Measurements from ENCODE around the gene RAP1GAP2. TPM values are rescaled to one million over a fixed set of nuclear protein-coding genes. Genes with fewer than 3 reads are reported as not detected.
A peak's percentile ranks its signal among the peaks of the same experiment; 100 is the strongest.

Gene RAP1GAP2
- total RNA-seq, 1 donor from 2014 or later: 8.6 TPM

DNA sequence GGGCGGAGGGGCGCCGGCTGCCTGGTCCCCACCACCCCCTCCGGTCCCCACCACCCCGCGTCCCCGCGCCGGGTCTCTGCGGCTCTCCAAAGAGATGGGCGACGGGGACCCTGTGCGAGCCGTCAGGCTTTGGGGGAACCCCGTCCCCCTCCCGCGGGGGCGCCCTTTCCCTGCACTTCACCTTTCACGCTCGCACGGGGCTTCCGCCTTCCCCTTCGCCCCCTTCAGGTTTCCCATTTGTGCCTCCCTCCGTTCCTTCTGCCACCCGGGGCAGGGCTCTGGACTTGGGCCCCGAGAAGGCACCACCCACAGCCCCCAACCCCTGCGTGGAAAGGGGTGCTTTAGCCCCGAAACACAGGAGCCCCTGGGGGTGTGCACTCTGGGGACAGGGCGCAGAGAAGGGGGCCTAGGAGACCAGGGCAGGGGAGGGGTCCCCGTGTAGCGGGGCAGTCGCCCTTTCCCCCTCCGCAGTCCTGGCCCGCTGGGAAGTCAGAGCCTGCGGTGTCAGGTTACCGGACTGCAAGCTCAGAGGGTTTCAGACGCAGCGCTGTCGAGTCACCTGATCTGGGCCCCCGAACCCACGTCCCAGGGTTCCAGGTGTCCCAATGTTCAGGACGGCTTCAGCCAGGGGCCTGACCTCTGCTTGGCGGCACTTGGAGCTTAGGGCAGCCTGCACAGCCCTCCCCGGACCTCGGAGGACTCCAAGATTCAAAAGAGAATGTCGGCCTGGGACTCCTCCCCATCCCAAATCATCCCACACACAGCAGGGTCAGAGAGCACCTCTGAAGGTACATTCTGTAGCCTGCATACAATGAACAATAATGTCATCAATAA lies 40.1 kb upstream of the RAP1GAP2 start:
- H3K27me3 ChIP-seq (ENCODE audit: insufficient read depth, low read length): peaks cover 28% of the 10 kb centered on the region
- no peaks in the 10 kb centered on the region for H3K9me3 ChIP-seq (ENCODE audit: insufficient read depth, low read depth, low read length)
- H3K4me1 ChIP-seq (ENCODE audit: insufficient read depth, low read length): no peaks in the 10 kb centered on the region
- FAIRE-seq (no peak), DNase-seq (ENCODE audit: low read depth) (no peak)
- no peaks in the 10 kb centered on the region for H3K36me3 Mint-ChIP-seq (ENCODE audit: low read depth, unreplicated experiment)
- H3K4me3 ChIP-seq (ENCODE audit: insufficient read depth, low read depth, low read length): no peak overlapping the region
- H3K9ac ChIP-seq (ENCODE audit: low read length): no peak overlapping the region
- H3K27me3 Mint-ChIP-seq (ENCODE audit: low read depth, unreplicated experiment): peaks cover 46% of the 10 kb centered on the region
- no peak overlapping the region for H2AFZ ChIP-seq (ENCODE audit: low read depth, low read length)
- TF ChIP-seq EZH2 (IDR thresholded peaks at IDR 0.05; ENCODE audit: insufficient read depth, low read length): peak; percentile 87
- no peak for TF ChIP-seq CTCF (IDR thresholded peaks at IDR 0.05; ENCODE audit: insufficient read depth, low read depth, low read length)
- H3K4me2 ChIP-seq (ENCODE audit: low read length): peak overlapping the region; percentile 70
- no peak overlapping the region for H3K27ac ChIP-seq (ENCODE audit: low read depth, low read length)
- peak overlapping the region; percentile 20 for H3K27ac Mint-ChIP-seq (ENCODE audit: unreplicated experiment)
- H3K9me3 Mint-ChIP-seq (ENCODE audit: unreplicated experiment): peaks cover 4% of the 10 kb centered on the region
- no peaks in the 10 kb centered on the region for H3K79me2 ChIP-seq (ENCODE audit: insufficient read depth, low read length)
- no peaks in the 10 kb centered on the region for H3K4me1 Mint-ChIP-seq (ENCODE audit: low read depth, unreplicated experiment)
- no peaks in the 10 kb centered on the region for H4K20me1 ChIP-seq (ENCODE audit: insufficient read depth, low read length)
- no peaks in the 10 kb centered on the region for H3K36me3 ChIP-seq (ENCODE audit: insufficient read depth, low read length)
- H3K4me3 Mint-ChIP-seq (ENCODE audit: unreplicated experiment): peak overlapping the region; percentile 73

- no peak overlapping the region for H3K27ac ChIP-seq (ENCODE audit: low read depth, low read length)
- H3K27me3 Mint-ChIP-seq (ENCODE audit: low read depth, unreplicated experiment): peaks cover 31% of the 10 kb centered on the region
- H2AFZ ChIP-seq (ENCODE audit: low read depth, low read length): no peak overlapping the region
- H3K9me3 Mint-ChIP-seq (ENCODE audit: unreplicated experiment): peaks cover 4% of the 10 kb centered on the region
- H3K36me3 Mint-ChIP-seq (ENCODE audit: low read depth, unreplicated experiment): no peaks in the 10 kb centered on the region
- H3K4me1 Mint-ChIP-seq (ENCODE audit: low read depth, unreplicated experiment): no peaks in the 10 kb centered on the region
- no peaks in the 10 kb centered on the region for H3K36me3 ChIP-seq (ENCODE audit: insufficient read depth, low read length)
- H3K9ac ChIP-seq (ENCODE audit: low read length): no peak overlapping the region
- FAIRE-seq (no peak), DNase-seq (ENCODE audit: low read depth) (no peak)
- no peak overlapping the region for H3K4me3 Mint-ChIP-seq (ENCODE audit: unreplicated experiment)
- H3K9me3 ChIP-seq (ENCODE audit: insufficient read depth, low read depth, low read length): no peaks in the 10 kb centered on the region
- no peaks in the 10 kb centered on the region for H3K79me2 ChIP-seq (ENCODE audit: insufficient read depth, low read length)
- no peak for TF ChIP-seq EZH2 (IDR thresholded peaks at IDR 0.05; ENCODE audit: insufficient read depth, low read length)
- no peak for TF ChIP-seq CTCF (IDR thresholded peaks at IDR 0.05; ENCODE audit: insufficient read depth, low read depth, low read length)
- peaks cover 21% of the 10 kb centered on the region for H3K27me3 ChIP-seq (ENCODE audit: insufficient read depth, low read length)
- no peak overlapping the region for H3K4me2 ChIP-seq (ENCODE audit: low read length)
- no peak overlapping the region for H3K4me3 ChIP-seq (ENCODE audit: insufficient read depth, low read depth, low read length)
- no peak overlapping the region for H3K27ac Mint-ChIP-seq (ENCODE audit: unreplicated experiment)
- no peaks in the 10 kb centered on the region for H4K20me1 ChIP-seq (ENCODE audit: insufficient read depth, low read length)
- H3K4me1 ChIP-seq (ENCODE audit: insufficient read depth, low read length): no peaks in the 10 kb centered on the region
Observed at GRCh38 chr17:2758870-2759269, 37.4 kb upstream of the RAP1GAP2 start.

DNA sequence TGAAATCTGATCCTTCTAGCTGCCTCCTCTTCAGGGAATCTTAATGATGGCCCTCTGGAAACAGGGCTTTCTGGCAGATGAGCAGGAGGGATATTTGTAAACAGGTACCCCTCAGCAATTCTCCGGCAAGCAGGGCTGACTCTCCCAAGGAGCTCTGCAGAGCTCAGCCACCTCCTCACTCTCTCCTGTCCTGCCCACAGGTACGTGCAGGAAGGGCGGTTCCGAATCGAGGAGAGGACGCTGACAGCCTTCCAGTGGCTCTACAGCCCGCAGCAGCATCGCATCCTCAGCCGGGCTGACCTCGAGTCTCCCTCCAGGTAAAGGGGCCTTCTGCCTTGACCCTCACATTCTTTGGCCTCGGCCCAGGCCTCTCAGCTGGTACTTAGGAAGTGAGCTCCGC lies 26.1 kb upstream of the RAP1GAP2 start:
- H3K9me3 Mint-ChIP-seq (ENCODE audit: unreplicated experiment): no peaks in the 10 kb centered on the region
- H3K9me3 ChIP-seq (ENCODE audit: insufficient read depth, low read depth, low read length): no peaks in the 10 kb centered on the region
- FAIRE-seq: no peak

More for the DNA sequence above, 26.1 kb upstream of the RAP1GAP2 start:
- Mint-ChIP-seq H3K4me1 (ENCODE audit: low read depth, unreplicated experiment) (peaks cover 6% of the 10 kb centered on the region), H3K27me3 (ENCODE audit: low read depth, unreplicated experiment) (peaks cover 27% of the 10 kb centered on the region), H3K4me3 (ENCODE audit: unreplicated experiment) (no peak overlapping the region), H3K27ac (ENCODE audit: unreplicated experiment) (no peak overlapping the region), H3K36me3 (ENCODE audit: low read depth, unreplicated experiment) (no peaks in the 10 kb centered on the region)
- H3K4me3 ChIP-seq (ENCODE audit: insufficient read depth, low read depth, low read length): no peak overlapping the region
- no peak for DNase-seq (ENCODE audit: low read depth)
- H3K4me2 ChIP-seq (ENCODE audit: low read length): no peak overlapping the region
- H3K27me3 ChIP-seq (ENCODE audit: insufficient read depth, low read length): peaks cover 11% of the 10 kb centered on the region
- no peak overlapping the region for H3K27ac ChIP-seq (ENCODE audit: low read depth, low read length)
- H3K36me3 ChIP-seq (ENCODE audit: insufficient read depth, low read length): no peaks in the 10 kb centered on the region
- TF ChIP-seq EZH2 (IDR thresholded peaks at IDR 0.05; ENCODE audit: insufficient read depth, low read length) (no peak), CTCF (IDR thresholded peaks at IDR 0.05; ENCODE audit: insufficient read depth, low read depth, low read length) (no peak)
- no peak overlapping the region for H2AFZ ChIP-seq (ENCODE audit: low read depth, low read length)
- no peaks in the 10 kb centered on the region for H3K4me1 ChIP-seq (ENCODE audit: insufficient read depth, low read length)
- no peaks in the 10 kb centered on the region for H4K20me1 ChIP-seq (ENCODE audit: insufficient read depth, low read length)
- H3K79me2 ChIP-seq (ENCODE audit: insufficient read depth, low read length): no peaks in the 10 kb centered on the region
- H3K9ac ChIP-seq (ENCODE audit: low read length): no peak overlapping the region
